WTC11 (cell line): ENCODE results near the gene HOXB5.

Experiments
- CBFB ChIP-seq: sonication (generic); formaldehyde crosslinking; IDR thresholded peaks from 2 replicates; pipeline ENCODE4 v1.8.1; 2022; ENCODE audit warnings: mild to moderate bottlenecking, low read depth, missing genetic modification reagents
- ZNF317 ChIP-seq: sonication (generic); formaldehyde crosslinking; IDR thresholded peaks from 2 replicates; pipeline ENCODE4 v1.8.1; 2023; ENCODE audit warnings: low read depth, mild to moderate bottlenecking, moderate library complexity, missing genetic modification reagents, borderline replicate concordance
- TF ChIP-seq, protein P1 (sequence below): sonication (generic); formaldehyde crosslinking; IDR thresholded peaks from 2 replicates; pipeline ENCODE4 v1.8.1; 2023; ENCODE audit warnings: mild to moderate bottlenecking, missing genetic modification reagents, moderate library complexity
- TF ChIP-seq, protein P2 (sequence below): fragments of 200-600 bp; IDR thresholded peaks from 2 replicates; pipeline ENCODE4 v1.8.0; 2022; ENCODE audit warnings: antibody characterized with exemption

DNA sequence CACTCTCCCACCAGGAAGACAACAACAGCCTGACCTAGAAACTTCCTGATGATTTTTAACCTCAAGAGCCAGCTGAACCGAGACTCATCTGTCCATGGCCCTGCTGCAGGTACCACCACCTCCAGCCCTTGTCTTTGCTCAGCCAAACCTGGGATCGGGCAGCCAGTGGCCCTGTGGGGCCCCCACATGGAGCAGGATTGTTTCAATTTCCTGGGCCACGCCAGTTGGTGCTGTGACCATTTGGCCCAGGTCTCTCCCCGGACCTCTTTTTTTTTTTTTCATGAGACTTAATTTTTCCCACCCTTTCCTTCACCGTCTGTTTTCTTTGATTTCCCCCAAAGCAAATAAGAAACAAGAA lies 40.4 kb downstream of the HOXB5 start:
- TF ChIP-seq, protein P1, sequence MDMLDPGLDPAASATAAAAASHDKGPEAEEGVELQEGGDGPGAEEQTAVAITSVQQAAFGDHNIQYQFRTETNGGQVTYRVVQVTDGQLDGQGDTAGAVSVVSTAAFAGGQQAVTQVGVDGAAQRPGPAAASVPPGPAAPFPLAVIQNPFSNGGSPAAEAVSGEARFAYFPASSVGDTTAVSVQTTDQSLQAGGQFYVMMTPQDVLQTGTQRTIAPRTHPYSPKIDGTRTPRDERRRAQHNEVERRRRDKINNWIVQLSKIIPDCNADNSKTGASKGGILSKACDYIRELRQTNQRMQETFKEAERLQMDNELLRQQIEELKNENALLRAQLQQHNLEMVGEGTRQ (CRISPR knock-in tag) = no peak
- TF ChIP-seq, protein P2, sequence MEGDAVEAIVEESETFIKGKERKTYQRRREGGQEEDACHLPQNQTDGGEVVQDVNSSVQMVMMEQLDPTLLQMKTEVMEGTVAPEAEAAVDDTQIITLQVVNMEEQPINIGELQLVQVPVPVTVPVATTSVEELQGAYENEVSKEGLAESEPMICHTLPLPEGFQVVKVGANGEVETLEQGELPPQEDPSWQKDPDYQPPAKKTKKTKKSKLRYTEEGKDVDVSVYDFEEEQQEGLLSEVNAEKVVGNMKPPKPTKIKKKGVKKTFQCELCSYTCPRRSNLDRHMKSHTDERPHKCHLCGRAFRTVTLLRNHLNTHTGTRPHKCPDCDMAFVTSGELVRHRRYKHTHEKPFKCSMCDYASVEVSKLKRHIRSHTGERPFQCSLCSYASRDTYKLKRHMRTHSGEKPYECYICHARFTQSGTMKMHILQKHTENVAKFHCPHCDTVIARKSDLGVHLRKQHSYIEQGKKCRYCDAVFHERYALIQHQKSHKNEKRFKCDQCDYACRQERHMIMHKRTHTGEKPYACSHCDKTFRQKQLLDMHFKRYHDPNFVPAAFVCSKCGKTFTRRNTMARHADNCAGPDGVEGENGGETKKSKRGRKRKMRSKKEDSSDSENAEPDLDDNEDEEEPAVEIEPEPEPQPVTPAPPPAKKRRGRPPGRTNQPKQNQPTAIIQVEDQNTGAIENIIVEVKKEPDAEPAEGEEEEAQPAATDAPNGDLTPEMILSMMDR = no peak
- TF ChIP-seq CBFB (CRISPR knock-in tag) (no peak), ZNF317 (CRISPR knock-in tag) (no peak)
